WTC11 (cell line): ENCODE data around the gene KDM3B. TPM values are rescaled to one million over a fixed set of nuclear protein-coding genes. Genes with fewer than 3 reads are reported as not detected.

Experiments
- ATF1 ChIP-seq: sonication (generic); formaldehyde crosslinking; IDR thresholded peaks from 2 replicates; pipeline ENCODE4 v1.8.1; 2023; ENCODE audit warnings: mild to moderate bottlenecking, moderate library complexity, missing genetic modification reagents
- CREM ChIP-seq: sonication (generic); formaldehyde crosslinking; IDR thresholded peaks from 2 replicates; pipeline ENCODE4 v1.8.1; 2022; ENCODE audit warnings: mild to moderate bottlenecking, missing genetic modification reagents, moderate library complexity
- FOXJ3 ChIP-seq: sonication (generic); formaldehyde crosslinking; IDR thresholded peaks from 2 replicates; pipeline ENCODE4 v1.9.0; 2021; ENCODE audit warnings: missing genetic modification reagents, mild to moderate bottlenecking, borderline replicate concordance
- FOXP1 ChIP-seq: sonication (generic); formaldehyde crosslinking; IDR thresholded peaks from 2 replicates; pipeline ENCODE4 v1.8.0; 2022; ENCODE audit warnings: missing genetic modification reagents, mild to moderate bottlenecking, moderate library complexity, borderline replicate concordance
- GRHL2 ChIP-seq: fragments of 250-450 bp; sonication (Bioruptor Pico); IDR thresholded peaks from 2 replicates; pipeline ENCODE4 v1.8.0; 2022; ENCODE audit warnings: mild to moderate bottlenecking, moderate library complexity; ENCODE audit not compliant: insufficient replicate concordance, severe bottlenecking
- JAZF1 ChIP-seq: fragments of 250-450 bp; sonication (Bioruptor Pico); IDR thresholded peaks from 2 replicates; pipeline ENCODE4 v1.9.0; 2021; ENCODE audit warnings: moderate library complexity, mild to moderate bottlenecking, inconsistent platforms
- JUN ChIP-seq: sonication (generic); formaldehyde crosslinking; IDR thresholded peaks from 2 replicates; pipeline ENCODE4 v1.8.0; 2023; ENCODE audit warnings: mild to moderate bottlenecking, missing genetic modification reagents
- MXD4 ChIP-seq: fragments of 250-450 bp; sonication (Bioruptor Pico); IDR thresholded peaks from 2 replicates; pipeline ENCODE4 v1.8.0; 2021; ENCODE audit warnings: mild to moderate bottlenecking, moderate library complexity, borderline replicate concordance
- NFATC4 ChIP-seq: fragments of 250-450 bp; sonication (Bioruptor Pico); IDR thresholded peaks from 2 replicates; pipeline ENCODE4 v1.9.0; 2021; ENCODE audit warnings: mild to moderate bottlenecking
- NFYB ChIP-seq: sonication (generic); formaldehyde crosslinking; conservative IDR thresholded peaks from 2 replicates; pipeline ENCODE4 v1.8.0; 2022; ENCODE audit warnings: low read depth, missing genetic modification reagents
- SMAD3 ChIP-seq: sonication (generic); formaldehyde crosslinking; IDR thresholded peaks from 2 replicates; pipeline ENCODE4 v1.8.0; 2022; ENCODE audit warnings: missing genetic modification reagents, mild to moderate bottlenecking, borderline replicate concordance
- SOX15 ChIP-seq: fragments of 250-450 bp; sonication (Bioruptor Pico); IDR thresholded peaks from 2 replicates; pipeline ENCODE4 v1.9.0; 2021; ENCODE audit warnings: mild to moderate bottlenecking
- TEAD1 ChIP-seq: sonication (generic); formaldehyde crosslinking; IDR thresholded peaks from 2 replicates; pipeline ENCODE4 v1.8.0; 2022; ENCODE audit warnings: mild to moderate bottlenecking, missing genetic modification reagents
- ZBTB21 ChIP-seq: sonication (generic); formaldehyde crosslinking; IDR thresholded peaks from 2 replicates; pipeline ENCODE4 v1.8.1; 2023; ENCODE audit warnings: mild to moderate bottlenecking, missing genetic modification reagents, borderline replicate concordance
- ZNF121 ChIP-seq: sonication (generic); formaldehyde crosslinking; IDR thresholded peaks from 2 replicates; pipeline ENCODE4 v1.8.0; 2023; ENCODE audit warnings: missing genetic modification reagents
- ZNF416 ChIP-seq: fragments of 250-450 bp; sonication (Bioruptor Pico); IDR thresholded peaks from 2 replicates; pipeline ENCODE4 v1.9.0; 2021; ENCODE audit warnings: mild to moderate bottlenecking, inconsistent platforms
- total RNA-seq: library from RNA; stranded (reverse); gene quantifications from 3 replicates; pipeline ENCODE4 v1.2.3, GENCODE V29; 2021
- TF ChIP-seq, protein P1 (sequence below): fragments of 250-450 bp; sonication (Bioruptor Pico); conservative IDR thresholded peaks from 2 replicates; pipeline ENCODE4 v1.9.0; 2021; ENCODE audit warnings: mild to moderate bottlenecking
- TF ChIP-seq, protein P2 (sequence below): fragments of 250-450 bp; sonication (Bioruptor Pico); IDR thresholded peaks from 2 replicates; pipeline ENCODE4 v1.9.0; 2021; ENCODE audit warnings: mild to moderate bottlenecking
- TF ChIP-seq, protein P3 (sequence below): fragments of 250-450 bp; sonication (Bioruptor Pico); IDR thresholded peaks from 2 replicates; pipeline ENCODE4 v1.8.0; 2021; ENCODE audit warnings: mild to moderate bottlenecking
- TF ChIP-seq, protein P4 (sequence below): sonication (generic); formaldehyde crosslinking; IDR thresholded peaks from 2 replicates; pipeline ENCODE4 v1.8.0; 2022; ENCODE audit warnings: mild to moderate bottlenecking, missing genetic modification reagents
- TF ChIP-seq, protein P5 (sequence below): sonication (generic); formaldehyde crosslinking; IDR thresholded peaks from 2 replicates; pipeline ENCODE4 v1.8.1; 2023; ENCODE audit warnings: mild to moderate bottlenecking, missing genetic modification reagents
- TF ChIP-seq, protein P6 (sequence below): sonication (generic); formaldehyde crosslinking; IDR thresholded peaks from 2 replicates; pipeline ENCODE4 v1.8.1; 2023; ENCODE audit warnings: mild to moderate bottlenecking, missing genetic modification reagents
- TF ChIP-seq, protein P7 (sequence below): sonication (generic); formaldehyde crosslinking; IDR thresholded peaks from 2 replicates; pipeline ENCODE4 v1.8.0; 2022; ENCODE audit warnings: missing genetic modification reagents

KDM3B gene
- total RNA-seq, 1 experiment from 2014 or later, result 87.9 TPM

DNA sequence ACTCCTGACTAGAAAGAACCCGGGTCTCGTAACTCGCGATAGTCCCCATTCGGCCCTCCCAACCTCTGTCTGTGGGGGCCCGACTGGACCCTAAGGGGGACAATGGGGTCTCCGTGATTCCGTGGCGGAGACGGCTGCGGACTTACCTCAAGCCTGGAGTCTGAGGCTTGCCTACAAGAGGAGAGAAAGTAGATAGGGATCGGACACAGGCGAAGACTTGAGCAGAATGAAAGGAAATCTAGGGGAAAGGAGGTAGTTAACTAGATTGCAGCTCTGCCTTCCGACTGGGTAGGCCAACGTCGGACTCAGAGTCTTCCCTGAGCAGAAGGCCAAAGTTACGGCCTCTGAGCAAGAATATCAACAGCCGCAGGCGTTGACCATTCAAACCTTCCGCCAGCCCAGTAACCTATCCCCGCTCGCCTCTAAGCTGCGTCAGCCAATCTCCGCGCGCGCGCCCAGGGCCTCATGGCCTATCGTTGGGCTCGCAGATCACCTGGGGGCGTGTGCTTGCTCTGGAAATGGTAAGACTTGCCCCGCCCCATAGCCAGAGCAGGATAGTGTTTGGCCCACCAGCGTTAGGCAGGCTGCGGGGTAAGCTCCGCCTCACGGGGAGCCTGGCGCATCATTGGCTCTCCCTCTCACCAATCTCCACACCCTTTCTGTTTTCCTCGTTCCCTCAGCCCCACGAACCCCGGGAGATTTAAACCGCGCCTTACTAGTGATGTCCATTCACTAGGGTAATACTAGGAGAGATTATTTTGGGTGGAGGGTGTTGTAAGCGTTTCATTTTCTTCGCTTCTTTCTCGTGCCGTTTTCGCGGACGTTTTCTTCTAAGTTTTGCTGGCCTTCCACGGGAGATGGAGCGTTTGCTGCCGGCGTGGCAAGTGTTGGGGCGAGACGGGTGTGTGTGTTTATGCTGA, 20.8 kb upstream of the KDM3B start, which contains the start of gene CDC25C (continued):
- TF ChIP-seq, protein P1, sequence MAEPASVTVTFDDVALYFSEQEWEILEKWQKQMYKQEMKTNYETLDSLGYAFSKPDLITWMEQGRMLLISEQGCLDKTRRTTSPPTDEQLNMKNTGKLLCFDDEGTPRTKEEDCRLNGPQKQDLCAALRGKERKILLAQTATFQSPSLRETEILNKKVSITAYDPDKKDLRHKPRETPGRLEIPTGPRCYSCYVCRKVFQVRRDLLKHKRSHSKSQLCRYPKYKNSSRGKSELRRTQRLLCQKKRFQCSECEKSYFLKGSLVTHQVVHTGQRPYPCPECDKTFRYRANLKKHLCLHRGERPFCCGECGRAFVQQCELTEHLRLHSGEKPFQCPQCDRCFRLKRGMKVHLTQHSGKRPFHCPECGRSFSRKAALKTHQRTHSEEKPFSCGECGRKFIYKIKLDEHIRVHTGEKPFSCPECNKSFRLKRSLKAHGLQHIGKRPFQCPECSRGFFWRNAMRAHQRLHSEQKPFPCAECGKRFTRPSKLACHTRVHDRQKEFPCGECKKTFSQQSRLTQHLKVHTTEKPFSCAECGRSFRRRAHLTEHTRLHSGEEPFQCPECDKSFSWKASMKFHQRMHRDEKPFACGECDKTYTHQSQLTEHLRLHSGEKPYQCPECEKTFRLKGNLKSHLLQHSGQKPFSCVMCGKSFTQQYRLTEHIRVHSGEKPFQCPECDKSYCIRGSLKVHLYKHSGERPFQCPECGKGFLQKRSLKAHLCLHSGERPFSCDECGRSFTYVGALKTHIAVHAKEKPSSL, result no peak
- TF ChIP-seq, protein P2, sequence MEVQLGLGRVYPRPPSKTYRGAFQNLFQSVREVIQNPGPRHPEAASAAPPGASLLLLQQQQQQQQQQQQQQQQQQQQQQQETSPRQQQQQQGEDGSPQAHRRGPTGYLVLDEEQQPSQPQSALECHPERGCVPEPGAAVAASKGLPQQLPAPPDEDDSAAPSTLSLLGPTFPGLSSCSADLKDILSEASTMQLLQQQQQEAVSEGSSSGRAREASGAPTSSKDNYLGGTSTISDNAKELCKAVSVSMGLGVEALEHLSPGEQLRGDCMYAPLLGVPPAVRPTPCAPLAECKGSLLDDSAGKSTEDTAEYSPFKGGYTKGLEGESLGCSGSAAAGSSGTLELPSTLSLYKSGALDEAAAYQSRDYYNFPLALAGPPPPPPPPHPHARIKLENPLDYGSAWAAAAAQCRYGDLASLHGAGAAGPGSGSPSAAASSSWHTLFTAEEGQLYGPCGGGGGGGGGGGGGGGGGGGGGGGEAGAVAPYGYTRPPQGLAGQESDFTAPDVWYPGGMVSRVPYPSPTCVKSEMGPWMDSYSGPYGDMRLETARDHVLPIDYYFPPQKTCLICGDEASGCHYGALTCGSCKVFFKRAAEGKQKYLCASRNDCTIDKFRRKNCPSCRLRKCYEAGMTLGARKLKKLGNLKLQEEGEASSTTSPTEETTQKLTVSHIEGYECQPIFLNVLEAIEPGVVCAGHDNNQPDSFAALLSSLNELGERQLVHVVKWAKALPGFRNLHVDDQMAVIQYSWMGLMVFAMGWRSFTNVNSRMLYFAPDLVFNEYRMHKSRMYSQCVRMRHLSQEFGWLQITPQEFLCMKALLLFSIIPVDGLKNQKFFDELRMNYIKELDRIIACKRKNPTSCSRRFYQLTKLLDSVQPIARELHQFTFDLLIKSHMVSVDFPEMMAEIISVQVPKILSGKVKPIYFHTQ (CRISPR knock-in tag), result no peak
- TF ChIP-seq, protein P3, sequence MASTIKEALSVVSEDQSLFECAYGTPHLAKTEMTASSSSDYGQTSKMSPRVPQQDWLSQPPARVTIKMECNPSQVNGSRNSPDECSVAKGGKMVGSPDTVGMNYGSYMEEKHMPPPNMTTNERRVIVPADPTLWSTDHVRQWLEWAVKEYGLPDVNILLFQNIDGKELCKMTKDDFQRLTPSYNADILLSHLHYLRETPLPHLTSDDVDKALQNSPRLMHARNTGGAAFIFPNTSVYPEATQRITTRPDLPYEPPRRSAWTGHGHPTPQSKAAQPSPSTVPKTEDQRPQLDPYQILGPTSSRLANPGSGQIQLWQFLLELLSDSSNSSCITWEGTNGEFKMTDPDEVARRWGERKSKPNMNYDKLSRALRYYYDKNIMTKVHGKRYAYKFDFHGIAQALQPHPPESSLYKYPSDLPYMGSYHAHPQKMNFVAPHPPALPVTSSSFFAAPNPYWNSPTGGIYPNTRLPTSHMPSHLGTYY (CRISPR knock-in tag), result no peak
- no peak for TF ChIP-seq ZBTB21 (CRISPR knock-in tag)
- no peak for TF ChIP-seq JAZF1 (CRISPR knock-in tag)
- TF ChIP-seq JUN (CRISPR knock-in tag), result no peak
- TF ChIP-seq, protein P4, sequence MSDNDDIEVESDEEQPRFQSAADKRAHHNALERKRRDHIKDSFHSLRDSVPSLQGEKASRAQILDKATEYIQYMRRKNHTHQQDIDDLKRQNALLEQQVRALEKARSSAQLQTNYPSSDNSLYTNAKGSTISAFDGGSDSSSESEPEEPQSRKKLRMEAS (CRISPR knock-in tag), result peak; percentile 58
- TF ChIP-seq MXD4 (CRISPR knock-in tag), result no peak
- TF ChIP-seq TEAD1, result no peak
- no peak for TF ChIP-seq SMAD3 (CRISPR knock-in tag)
- 0 out of 2 replicates have a peak, but pooled peaks have one; percentile 27 for TF ChIP-seq FOXP1 (CRISPR knock-in tag)
- TF ChIP-seq, protein P5, sequence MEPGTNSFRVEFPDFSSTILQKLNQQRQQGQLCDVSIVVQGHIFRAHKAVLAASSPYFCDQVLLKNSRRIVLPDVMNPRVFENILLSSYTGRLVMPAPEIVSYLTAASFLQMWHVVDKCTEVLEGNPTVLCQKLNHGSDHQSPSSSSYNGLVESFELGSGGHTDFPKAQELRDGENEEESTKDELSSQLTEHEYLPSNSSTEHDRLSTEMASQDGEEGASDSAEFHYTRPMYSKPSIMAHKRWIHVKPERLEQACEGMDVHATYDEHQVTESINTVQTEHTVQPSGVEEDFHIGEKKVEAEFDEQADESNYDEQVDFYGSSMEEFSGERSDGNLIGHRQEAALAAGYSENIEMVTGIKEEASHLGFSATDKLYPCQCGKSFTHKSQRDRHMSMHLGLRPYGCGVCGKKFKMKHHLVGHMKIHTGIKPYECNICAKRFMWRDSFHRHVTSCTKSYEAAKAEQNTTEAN, result no peak
- no peak for TF ChIP-seq FOXJ3 (CRISPR knock-in tag)
- no peak for TF ChIP-seq NFATC4 (CRISPR knock-in tag)
- TF ChIP-seq SOX15 (CRISPR knock-in tag), result no peak
- TF ChIP-seq, protein P6, sequence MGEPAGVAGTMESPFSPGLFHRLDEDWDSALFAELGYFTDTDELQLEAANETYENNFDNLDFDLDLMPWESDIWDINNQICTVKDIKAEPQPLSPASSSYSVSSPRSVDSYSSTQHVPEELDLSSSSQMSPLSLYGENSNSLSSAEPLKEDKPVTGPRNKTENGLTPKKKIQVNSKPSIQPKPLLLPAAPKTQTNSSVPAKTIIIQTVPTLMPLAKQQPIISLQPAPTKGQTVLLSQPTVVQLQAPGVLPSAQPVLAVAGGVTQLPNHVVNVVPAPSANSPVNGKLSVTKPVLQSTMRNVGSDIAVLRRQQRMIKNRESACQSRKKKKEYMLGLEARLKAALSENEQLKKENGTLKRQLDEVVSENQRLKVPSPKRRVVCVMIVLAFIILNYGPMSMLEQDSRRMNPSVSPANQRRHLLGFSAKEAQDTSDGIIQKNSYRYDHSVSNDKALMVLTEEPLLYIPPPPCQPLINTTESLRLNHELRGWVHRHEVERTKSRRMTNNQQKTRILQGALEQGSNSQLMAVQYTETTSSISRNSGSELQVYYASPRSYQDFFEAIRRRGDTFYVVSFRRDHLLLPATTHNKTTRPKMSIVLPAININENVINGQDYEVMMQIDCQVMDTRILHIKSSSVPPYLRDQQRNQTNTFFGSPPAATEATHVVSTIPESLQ (CRISPR knock-in tag), result no peak
- no peak for TF ChIP-seq GRHL2 (CRISPR knock-in tag)
- no peak for TF ChIP-seq ATF1
- no peak for TF ChIP-seq CREM (CRISPR knock-in tag)
- peak; percentile 80 for TF ChIP-seq NFYB
- TF ChIP-seq, protein P7, sequence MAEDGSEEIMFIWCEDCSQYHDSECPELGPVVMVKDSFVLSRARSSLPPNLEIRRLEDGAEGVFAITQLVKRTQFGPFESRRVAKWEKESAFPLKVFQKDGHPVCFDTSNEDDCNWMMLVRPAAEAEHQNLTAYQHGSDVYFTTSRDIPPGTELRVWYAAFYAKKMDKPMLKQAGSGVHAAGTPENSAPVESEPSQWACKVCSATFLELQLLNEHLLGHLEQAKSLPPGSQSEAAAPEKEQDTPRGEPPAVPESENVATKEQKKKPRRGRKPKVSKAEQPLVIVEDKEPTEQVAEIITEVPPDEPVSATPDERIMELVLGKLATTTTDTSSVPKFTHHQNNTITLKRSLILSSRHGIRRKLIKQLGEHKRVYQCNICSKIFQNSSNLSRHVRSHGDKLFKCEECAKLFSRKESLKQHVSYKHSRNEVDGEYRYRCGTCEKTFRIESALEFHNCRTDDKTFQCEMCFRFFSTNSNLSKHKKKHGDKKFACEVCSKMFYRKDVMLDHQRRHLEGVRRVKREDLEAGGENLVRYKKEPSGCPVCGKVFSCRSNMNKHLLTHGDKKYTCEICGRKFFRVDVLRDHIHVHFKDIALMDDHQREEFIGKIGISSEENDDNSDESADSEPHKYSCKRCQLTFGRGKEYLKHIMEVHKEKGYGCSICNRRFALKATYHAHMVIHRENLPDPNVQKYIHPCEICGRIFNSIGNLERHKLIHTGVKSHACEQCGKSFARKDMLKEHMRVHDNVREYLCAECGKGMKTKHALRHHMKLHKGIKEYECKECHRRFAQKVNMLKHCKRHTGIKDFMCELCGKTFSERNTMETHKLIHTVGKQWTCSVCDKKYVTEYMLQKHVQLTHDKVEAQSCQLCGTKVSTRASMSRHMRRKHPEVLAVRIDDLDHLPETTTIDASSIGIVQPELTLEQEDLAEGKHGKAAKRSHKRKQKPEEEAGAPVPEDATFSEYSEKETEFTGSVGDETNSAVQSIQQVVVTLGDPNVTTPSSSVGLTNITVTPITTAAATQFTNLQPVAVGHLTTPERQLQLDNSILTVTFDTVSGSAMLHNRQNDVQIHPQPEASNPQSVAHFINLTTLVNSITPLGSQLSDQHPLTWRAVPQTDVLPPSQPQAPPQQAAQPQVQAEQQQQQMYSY (CRISPR knock-in tag), result no peak
- no peak for TF ChIP-seq ZNF121
- no peak for TF ChIP-seq ZNF416 (CRISPR knock-in tag)
